Parathyroid adenoma (tissue), 2 donors: ENCODE results near the gene PSMC3.

Experiments
- H2AFZ ChIP-seq: fragments of 300-600 bp; sonication (generic); one replicate; pipeline ENCODE4 v1.7.0; 2017; ENCODE audit warnings: antibody characterized with exemption, mild to moderate bottlenecking
- H3K27ac ChIP-seq: fragments of 300-600 bp; sonication (generic); one replicate; pipeline ENCODE4 v1.7.0; 2017
- H3K27me3 ChIP-seq: fragments of 300-600 bp; sonication (generic); one replicate; pipeline ENCODE4 v1.7.0; 2017; ENCODE audit warnings: low read length; ENCODE audit not compliant: control insufficient read depth, insufficient read depth
- H3K36me3 ChIP-seq: fragments of 300-600 bp; sonication (generic); one replicate; pipeline ENCODE4 v1.7.0; 2017; ENCODE audit warnings: low read length; ENCODE audit not compliant: control insufficient read depth, insufficient read depth
- H3K4me1 ChIP-seq: fragments of 300-600 bp; sonication (generic); one replicate; pipeline ENCODE4 v1.7.0; 2017; ENCODE audit warnings: control low read depth
- H3K4me2 ChIP-seq: fragments of 300-600 bp; sonication (generic); one replicate; pipeline ENCODE4 v1.7.0; 2017; ENCODE audit warnings: low read length
- H3K4me3 ChIP-seq: fragments of 300-600 bp; sonication (generic); one replicate; pipeline ENCODE4 v1.7.0; 2017; ENCODE audit warnings: low read depth, low read length
- H3K79me2 ChIP-seq: fragments of 300-600 bp; sonication (generic); one replicate; pipeline ENCODE4 v1.7.0; 2017; ENCODE audit warnings: control low read depth
- H3K9ac ChIP-seq: fragments of 300-600 bp; sonication (generic); one replicate; pipeline ENCODE4 v1.7.0; 2017; ENCODE audit warnings: mild to moderate bottlenecking
- H3K9me3 ChIP-seq: fragments of 300-600 bp; sonication (generic); one replicate; pipeline ENCODE4 v1.7.0; 2017; ENCODE audit warnings: low read length; ENCODE audit not compliant: control insufficient read depth
- TF ChIP-seq, protein P1 (sequence below): fragments of 300-600 bp; sonication (generic); IDR thresholded peaks from one replicate; pipeline ENCODE4 v1.7.0; 2017; ENCODE audit warnings: antibody characterized with exemption, mild to moderate bottlenecking
- donor health status: primary hyperparathyroidism.

The PSMC3 gene

DNA sequence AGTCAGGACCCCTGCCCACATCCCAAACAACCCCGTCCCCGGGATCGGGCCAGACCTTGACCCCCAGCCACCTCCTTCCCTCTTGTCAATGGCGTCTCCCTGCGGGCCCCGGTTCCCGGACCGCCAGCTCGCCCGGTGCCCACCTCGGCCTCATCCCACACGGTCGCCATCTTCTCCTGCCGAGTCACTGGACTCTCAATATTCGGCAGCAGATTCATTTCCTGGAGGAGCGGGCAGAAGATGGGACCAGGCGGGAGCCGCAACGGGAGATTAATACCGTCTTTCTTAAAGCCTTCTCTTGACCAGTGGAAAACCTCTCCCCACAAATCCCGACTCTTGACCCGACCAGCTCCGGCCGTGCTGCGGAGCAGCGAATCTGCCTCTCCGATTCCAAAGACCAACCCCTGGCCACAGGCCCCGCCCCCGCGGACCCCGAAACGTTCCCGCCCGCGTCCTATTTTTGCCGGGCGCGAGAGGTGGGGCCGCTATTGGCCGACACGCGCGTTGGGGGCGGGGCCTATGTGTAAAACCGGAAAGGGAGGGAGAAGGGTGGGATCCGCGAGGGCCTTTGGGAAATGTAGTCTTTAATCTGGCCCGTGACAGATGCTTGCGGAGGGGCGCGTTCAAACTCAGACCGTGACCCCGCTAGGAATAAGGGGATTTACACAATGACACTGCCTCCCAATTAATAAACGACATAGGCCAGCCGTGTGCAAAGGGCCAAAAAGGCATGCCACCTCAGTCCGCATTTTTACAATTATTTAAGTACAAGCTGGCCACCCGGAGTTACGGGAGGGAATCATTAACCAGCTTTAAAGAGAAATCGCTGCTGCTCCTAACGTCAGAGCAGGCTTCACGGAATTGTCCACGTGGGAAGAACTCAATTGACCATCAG is at the start of gene PSMC3:
Gene PSMC3 (minus strand): TSS at position 378 of the 895 bp plus-strand sequence. CDS start 160 bp downstream, at position 218.
- H3K4me2 ChIP-seq, result peak within 1 kb of the TSS; percentile 89
- H3K4me3 ChIP-seq, result peak within 1 kb of the TSS; percentile 82
- H3K9ac ChIP-seq, result peak within 1 kb of the TSS; percentile 58
- TF ChIP-seq, protein P1, sequence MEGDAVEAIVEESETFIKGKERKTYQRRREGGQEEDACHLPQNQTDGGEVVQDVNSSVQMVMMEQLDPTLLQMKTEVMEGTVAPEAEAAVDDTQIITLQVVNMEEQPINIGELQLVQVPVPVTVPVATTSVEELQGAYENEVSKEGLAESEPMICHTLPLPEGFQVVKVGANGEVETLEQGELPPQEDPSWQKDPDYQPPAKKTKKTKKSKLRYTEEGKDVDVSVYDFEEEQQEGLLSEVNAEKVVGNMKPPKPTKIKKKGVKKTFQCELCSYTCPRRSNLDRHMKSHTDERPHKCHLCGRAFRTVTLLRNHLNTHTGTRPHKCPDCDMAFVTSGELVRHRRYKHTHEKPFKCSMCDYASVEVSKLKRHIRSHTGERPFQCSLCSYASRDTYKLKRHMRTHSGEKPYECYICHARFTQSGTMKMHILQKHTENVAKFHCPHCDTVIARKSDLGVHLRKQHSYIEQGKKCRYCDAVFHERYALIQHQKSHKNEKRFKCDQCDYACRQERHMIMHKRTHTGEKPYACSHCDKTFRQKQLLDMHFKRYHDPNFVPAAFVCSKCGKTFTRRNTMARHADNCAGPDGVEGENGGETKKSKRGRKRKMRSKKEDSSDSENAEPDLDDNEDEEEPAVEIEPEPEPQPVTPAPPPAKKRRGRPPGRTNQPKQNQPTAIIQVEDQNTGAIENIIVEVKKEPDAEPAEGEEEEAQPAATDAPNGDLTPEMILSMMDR, result no peak
- no peaks in the 10 kb centered on the region for H3K36me3 ChIP-seq
- H3K4me1 ChIP-seq, result peaks cover 6% of the 10 kb centered on the region
- no peaks in the 10 kb centered on the region for H3K9me3 ChIP-seq
- H3K79me2 ChIP-seq, result peaks cover 2% of the 10 kb centered on the region
- peak within 1 kb of the TSS; percentile 85 for H2AFZ ChIP-seq
- H3K27ac ChIP-seq, result peak within 1 kb of the TSS; percentile 89
- no peaks in the 10 kb centered on the region for H3K27me3 ChIP-seq

GRCh38 chr11:47470671-47471070 is 44.4 kb upstream of the PSMC3 start:
- Histone ChIP-seq H3K9me3 (no peaks in the 10 kb centered on the region), H3K4me1 (peaks cover 4% of the 10 kb centered on the region), H3K27me3 (no peaks in the 10 kb centered on the region), H3K27ac (no peak overlapping the region), H3K4me2 (no peak overlapping the region), H3K4me3 (no peak overlapping the region), H3K36me3 (no peaks in the 10 kb centered on the region), H3K9ac (no peak overlapping the region), H2AFZ (no peak overlapping the region), H3K79me2 (peaks cover 6% of the 10 kb centered on the region)
- TF ChIP-seq, protein P1, result no peak

DNA sequence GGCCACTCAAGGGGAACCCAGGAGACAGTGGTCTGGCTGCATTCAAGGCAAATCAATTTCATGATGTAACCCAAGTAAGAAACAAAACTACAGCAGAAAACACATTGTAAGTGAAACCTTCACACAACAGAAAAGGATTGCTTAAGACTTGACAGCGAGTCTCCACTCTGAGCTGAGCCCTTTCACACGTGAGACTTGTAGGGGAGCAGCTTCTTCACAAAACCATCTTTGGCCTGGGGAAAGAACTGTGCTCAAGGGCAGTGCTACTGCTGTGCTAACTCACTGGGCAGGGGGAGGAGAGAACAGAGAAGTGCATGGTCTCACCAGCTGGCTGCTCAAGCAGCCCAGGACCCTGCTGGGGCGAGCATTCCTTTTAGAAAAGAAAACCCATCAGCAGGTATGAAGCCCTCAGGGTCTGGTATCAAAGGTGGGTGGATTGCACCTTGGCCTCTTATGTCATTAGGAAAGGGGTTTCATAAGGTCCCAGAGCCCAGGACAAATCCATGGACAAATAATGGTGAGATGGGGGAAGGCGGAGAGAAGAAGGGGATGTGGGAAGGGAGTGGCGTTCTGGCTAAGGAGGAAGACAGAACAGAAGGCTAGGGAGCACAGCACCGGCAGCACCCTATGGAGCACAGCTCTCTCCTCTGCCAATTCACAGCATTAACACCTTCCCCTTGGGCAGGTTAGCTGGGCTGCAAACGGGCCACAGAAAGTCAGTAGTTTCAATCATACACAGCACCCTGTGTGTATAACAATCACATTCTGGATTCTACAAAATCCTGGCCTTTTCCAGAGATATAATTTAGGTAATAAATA is 43.3 kb upstream of the PSMC3 start:
- peaks cover 6% of the 10 kb centered on the region for H3K79me2 ChIP-seq

GRCh38 chr11:47468598-47469214 is 42.5 kb upstream of the PSMC3 start:
- no peak overlapping the region for H3K27ac ChIP-seq
- TF ChIP-seq, protein P1, result no peak
- H3K9ac ChIP-seq, result peak overlapping the region; percentile 11
- H3K4me1 ChIP-seq, result peaks cover 4% of the 10 kb centered on the region
- H3K4me2 ChIP-seq, result no peak overlapping the region
- H2AFZ ChIP-seq, result no peak overlapping the region
- no peaks in the 10 kb centered on the region for H3K9me3 ChIP-seq
- H3K79me2 ChIP-seq, result peaks cover 6% of the 10 kb centered on the region
- no peaks in the 10 kb centered on the region for H3K27me3 ChIP-seq
- H3K4me3 ChIP-seq, result no peak overlapping the region
- no peaks in the 10 kb centered on the region for H3K36me3 ChIP-seq

More for the DNA sequence above, 43.3 kb upstream of the PSMC3 start:
- no peaks in the 10 kb centered on the region for H3K9me3 ChIP-seq
- H3K36me3 ChIP-seq, result no peaks in the 10 kb centered on the region
- no peak overlapping the region for H3K4me2 ChIP-seq
- H3K4me1 ChIP-seq, result peaks cover 4% of the 10 kb centered on the region
- H3K27ac ChIP-seq, result no peak overlapping the region
- no peak overlapping the region for H3K9ac ChIP-seq
- H2AFZ ChIP-seq, result no peak overlapping the region
- H3K27me3 ChIP-seq, result no peaks in the 10 kb centered on the region
- TF ChIP-seq, protein P1, result no peak
- H3K4me3 ChIP-seq, result no peak overlapping the region
